HG03442 (cell line): ENCODE measurements around the gene SVOP.
"Not testable (repeated sequence)": the region's sequence is repeated elsewhere in the genome, so short reads cannot be mapped to it uniquely, and the experiment has no call there.

ENCODE experiments used
- ATAC-seq: cut with Tn5 transposase; IDR thresholded peaks from one replicate; pipeline ENCODE4 v1.9.1; 2021; ENCODE audit warnings: mild to moderate bottlenecking, moderate library complexity; ENCODE audit not compliant: unreplicated experiment

SVOP gene, protein sequence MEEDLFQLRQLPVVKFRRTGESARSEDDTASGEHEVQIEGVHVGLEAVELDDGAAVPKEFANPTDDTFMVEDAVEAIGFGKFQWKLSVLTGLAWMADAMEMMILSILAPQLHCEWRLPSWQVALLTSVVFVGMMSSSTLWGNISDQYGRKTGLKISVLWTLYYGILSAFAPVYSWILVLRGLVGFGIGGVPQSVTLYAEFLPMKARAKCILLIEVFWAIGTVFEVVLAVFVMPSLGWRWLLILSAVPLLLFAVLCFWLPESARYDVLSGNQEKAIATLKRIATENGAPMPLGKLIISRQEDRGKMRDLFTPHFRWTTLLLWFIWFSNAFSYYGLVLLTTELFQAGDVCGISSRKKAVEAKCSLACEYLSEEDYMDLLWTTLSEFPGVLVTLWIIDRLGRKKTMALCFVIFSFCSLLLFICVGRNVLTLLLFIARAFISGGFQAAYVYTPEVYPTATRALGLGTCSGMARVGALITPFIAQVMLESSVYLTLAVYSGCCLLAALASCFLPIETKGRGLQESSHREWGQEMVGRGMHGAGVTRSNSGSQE

GRCh38 chr12:109020796-109021380 is at the start of gene SVOP:
Gene SVOP, minus strand, starts transcription at chr12:109021068. Its CDS starts 200 bp downstream, at chr12:109020868.
- no peak for ATAC-seq

- no peak for ATAC-seq
Observed at GRCh38 chr12:109069307-109070271, 48.7 kb upstream of the SVOP start.

- ATAC-seq = no peak
Observed at GRCh38 chr12:109065853-109066193, 45.0 kb upstream of the SVOP start.

- ATAC-seq = no peak
Observed at GRCh38 chr12:109065154-109065852, 44.4 kb upstream of the SVOP start.

DNA sequence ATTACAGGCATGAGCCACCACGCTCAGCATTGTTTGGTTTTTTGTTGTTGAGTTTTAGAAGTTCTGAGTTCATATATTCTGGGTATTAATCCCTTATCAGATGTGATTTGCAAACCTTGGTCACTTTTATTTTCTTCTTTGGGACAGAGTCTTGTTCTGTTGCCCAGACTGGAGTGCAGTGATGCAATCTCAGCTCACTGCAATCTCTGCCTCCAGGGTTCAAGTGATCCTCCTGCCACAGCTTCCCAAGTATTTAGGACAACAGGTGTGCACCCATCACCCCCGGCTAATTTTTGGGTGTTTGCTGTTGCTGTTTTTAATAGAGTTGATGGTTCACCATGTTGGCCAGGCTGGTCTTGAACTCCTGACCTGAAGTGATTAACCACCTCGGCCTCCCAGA is 43.3 kb upstream of the SVOP start:
- no peak for ATAC-seq

- no peak for ATAC-seq
Observed at GRCh38 chr12:109058773-109059172, 37.9 kb upstream of the SVOP start.

GRCh38 chr12:109057376-109057775 is 36.5 kb upstream of the SVOP start:
- ATAC-seq = no peak

DNA sequence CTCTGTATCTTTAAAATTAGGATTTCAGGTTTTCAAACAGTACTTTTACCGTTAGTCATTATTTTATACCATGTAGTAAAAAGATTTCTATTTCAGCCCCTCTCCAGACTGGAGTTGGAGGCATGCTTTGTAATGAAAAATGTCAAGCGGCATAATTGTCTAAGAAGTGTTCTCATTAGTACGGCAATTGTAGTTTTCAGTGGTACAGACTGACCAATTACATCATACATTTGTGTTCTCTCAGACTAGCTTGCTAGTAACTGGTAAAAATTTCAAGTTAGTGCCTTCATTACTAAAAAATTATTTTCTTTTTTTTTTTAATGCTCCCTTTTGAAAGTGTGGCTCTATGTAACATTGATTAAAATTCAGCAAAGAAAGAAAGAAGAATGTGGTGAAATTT is 36.0 kb upstream of the SVOP start:
- no peak for ATAC-seq

GRCh38 chr12:109054520-109054919 is 33.7 kb upstream of the SVOP start:
- no peak for ATAC-seq

- not testable (repeated sequence) for ATAC-seq
Observed at GRCh38 chr12:109054124-109054513, 33.3 kb upstream of the SVOP start.

DNA sequence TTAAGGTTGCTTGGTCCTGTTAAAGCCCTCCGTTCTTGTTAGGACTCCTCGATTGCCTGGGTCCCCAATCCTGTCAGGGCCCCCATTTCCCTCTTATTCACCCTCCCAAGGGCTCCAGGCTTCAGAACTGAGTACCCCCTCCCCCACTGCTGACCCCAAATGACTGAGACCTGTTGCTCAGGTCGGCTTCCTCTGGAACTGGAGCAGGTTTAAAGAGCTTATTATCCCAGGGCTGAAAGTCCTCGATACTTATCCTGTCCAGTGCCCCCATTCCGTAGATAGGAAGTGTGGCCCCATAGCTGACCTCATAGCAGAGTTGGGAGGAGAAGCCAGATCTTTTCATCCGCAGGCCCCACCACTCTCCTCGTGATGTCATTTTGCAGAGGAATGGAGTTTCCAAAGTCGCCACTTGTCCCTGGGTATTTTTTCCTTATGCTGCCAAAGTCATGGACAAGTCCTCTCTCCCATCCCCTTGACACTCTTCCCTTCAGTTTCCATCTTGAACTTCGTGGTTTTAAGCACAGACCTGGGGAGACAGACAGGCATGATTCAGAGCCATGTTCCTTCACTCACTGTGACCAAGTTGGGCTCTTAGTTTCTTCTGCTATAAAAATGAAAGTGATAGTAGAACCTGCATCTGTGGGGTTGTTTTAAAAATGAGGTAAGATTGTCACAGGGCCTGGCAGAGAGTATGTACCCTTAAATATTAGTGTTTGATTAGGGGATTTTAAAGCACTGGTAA is 32.7 kb upstream of the SVOP start:
- ATAC-seq = peak; percentile 36

DNA sequence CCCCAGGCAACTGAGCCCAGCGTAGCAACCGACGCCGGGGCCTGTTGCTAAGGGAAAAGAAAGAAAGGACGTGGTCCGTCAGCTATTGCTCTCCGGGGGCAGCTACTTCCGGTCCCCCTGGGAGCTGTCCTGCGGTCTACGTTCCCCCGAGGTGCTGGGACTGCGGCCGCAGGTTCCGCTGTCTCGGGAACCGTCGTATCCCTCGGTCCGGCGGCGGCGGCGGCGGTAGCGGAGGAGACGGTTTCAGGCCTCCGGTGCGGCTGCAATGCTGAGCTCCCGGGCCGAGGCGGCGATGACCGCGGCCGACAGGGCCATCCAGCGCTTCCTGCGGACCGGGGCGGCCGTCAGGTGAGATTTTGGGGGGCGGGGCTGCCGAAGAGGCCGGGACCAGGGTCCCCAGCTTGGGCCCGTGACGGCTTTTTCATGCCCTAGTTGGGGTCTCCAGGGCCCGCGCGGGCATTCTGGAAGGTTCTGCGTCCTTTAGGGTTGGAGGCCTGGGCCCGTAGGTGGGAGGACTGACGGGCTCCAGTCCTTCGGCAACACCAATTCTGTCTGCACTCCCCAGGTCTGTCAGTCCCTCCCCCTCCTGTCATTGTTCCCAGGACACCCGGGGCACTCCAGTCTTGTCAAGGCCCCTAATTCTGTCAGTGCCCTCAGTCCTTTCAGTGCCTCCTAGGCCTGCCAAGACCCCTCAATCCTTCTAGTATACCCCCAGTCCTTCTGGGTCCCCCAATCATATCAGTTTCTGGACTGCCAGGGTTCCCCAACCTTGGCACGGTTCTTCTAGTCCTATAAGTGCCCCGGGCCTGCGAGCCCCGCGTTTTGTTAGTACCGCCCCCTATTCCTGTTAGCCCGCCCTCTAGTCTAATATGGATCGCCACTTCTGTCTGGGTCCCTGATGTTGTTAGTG is 31.8 kb upstream of the SVOP start, which contains the start of gene USP30:
Gene USP30, plus strand, starts transcription at position 163 of the 910 bp plus-strand sequence. Its CDS starts 103 bp downstream, at position 266.
- peak; percentile 64 for ATAC-seq

DNA sequence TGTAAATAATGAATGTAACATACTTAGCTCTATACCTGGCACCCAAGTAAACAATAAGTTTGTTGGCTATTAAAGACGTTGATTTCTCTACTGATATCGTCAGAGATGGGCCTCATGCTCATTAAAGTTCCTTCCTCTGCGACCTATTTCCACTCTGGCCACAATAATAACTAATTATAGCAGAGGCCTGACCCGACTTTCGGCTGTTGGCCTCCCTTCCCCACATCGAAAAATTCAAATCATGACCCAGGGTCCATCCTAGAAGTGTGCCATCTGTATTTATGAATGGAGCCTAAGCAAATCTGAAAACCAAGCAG is 31.2 kb upstream of the SVOP start:
- ATAC-seq = no peak

GRCh38 chr12:109049794-109050193 is 28.9 kb upstream of the SVOP start:
- not testable (repeated sequence) for ATAC-seq

DNA sequence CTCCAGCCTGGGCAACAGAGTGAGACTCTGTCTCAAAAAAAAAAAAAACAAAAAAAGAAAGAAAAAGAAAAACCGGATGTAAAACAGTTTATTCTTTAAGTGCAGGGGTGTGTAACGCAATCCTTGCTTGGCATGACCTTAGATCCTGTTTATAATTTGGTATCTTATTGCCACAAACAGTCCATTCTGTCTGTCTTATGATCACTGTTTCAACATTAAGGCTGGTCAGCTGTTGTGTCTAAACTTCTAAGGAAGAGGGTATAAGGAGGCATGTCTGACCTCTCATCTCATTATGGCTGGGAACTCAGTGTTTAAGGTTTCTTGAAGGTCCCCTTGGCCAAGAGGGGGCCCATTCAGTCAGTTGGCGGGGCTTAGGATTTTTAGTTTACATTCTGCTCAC is 27.8 kb upstream of the SVOP start:
- not testable (repeated sequence) for ATAC-seq

DNA sequence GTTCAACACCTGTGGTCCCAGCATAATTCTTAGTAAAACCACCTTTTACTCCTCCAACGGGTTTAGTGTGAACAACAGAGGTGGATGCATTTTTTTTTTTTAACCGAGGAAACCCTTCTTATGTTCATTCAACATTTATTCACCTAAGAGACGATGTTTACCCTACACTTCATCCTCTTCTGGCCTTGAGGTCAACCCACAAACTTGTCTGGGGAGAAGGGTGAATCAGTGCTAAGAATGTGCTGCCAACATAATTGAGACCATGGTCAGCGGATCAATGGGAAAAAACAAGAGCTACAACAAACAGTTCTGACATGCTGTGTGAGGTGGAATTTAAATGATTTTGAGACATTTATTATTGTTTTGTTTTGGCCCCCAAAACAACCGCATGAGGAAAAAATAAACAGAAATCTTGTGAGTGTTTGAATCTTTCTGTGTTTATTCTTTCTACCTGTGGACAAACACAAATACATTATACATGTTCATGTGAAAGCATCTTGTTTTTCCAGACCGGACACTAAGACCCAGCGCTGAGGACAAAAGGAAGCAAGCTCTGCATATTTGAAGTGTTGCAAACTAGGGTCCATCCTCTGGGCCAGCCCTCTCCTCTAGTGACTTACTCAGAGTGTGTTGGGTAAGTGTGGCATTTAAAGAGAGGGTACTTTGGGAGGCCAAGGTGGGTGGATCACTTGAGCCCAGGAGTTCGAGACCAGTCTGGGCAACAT is 26.4 kb upstream of the SVOP start:
- ATAC-seq = no peak

GRCh38 chr12:109044241-109044640 is 23.4 kb upstream of the SVOP start:
- ATAC-seq = no peak

DNA sequence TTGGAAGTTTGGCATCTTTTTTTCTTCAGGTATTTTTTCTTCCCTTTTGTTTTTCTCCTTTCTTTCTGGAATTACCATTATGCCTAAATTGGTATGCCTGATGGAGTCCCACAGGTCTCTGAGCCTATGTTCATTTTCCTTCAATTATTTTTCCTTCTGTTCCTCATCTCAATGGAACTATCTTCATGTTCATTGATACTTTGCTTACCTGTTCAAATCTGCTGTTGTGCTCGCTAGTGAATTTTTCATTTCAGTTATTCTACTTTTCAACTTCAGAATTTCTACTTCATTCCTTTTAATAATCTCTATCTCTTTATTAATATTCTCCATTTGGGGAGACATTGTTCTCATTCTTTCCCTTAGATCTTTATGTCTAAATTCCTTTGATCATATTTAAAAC is 16.1 kb upstream of the SVOP start:
- ATAC-seq = no peak
